HG03280 (cell line): Measurements from ENCODE around the gene EFCAB11.
"Not testable (repeated sequence)": the region's sequence is repeated elsewhere in the genome, so short reads cannot be mapped to it uniquely, and the experiment has no call there.

ENCODE experiments used
- ATAC-seq: cut with Tn5 transposase; IDR thresholded peaks from one replicate; pipeline ENCODE4 v1.9.1; 2021; ENCODE audit warnings: mild to moderate bottlenecking, moderate library complexity; ENCODE audit not compliant: unreplicated experiment

The EFCAB11 gene

DNA sequence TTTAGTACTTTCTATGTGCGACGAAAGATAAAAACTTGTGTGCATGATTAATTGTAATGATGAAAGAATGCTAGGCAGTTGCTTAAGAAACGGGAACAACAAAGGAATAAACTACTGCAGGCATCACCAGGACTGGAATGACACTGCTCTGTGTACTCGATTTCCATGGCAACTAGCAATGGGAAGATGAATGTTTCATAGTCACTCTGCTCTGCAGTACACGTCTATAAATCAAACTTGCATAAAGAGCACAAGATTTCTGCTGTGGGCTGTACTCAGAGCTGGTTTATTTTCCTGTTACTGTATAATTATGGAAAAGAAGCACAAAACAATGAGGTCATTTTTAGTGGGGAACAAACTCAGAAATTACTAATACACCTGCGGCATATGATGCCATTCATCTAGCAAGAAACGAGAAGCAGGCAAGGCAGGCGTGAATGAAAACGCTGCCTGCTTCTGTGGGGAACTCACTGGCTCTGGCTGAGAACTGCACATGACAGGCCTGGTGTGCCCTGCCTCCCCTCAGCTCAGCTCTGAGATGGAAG, 41.8 kb downstream of the EFCAB11 start:
- ATAC-seq, result no peak

- no peak for ATAC-seq
Observed at GRCh38 chr14:89912221-89912620, 42.3 kb downstream of the EFCAB11 start.

DNA sequence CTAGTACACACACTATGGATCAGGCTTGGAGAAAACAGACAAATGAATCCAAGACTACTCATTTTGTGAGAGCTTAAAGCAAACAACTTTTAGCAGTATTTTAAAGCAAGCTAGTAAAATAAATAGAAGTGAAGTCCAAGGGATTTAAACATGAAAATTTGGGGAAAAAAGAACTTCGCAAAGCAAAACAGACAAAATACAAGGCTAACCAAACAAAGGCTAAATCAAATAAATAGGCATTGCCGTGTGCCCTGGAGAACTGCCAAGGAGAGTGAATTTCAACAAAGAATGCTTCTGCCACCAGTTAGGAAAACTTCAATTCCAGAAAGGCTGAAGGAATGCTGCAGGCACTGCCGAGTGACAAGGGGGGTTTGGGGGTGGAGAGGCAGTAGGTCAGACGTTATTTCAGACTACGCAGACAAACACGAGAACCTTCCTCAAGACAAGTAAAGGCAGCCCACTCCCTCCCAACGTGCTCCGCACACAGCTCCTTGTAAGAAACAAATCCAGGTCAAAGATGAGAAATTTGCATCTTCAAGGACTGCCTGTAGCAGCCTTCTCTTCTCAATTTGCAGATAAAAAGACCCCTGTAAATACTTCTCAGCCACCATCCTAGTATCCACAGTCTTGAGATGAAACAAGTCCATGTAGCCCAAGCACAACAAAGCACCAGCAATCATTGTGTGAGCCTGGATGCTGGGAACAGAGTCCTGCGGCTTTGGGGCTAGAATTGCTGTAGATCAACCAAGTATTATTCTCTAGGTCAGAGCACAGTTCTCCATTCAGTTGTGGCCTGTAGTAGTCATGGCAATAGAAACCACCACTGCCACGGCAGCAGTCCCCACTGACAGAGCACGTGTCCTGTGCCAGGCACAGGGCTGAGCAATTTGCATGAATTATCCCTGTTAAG, 43.3 kb downstream of the EFCAB11 start:
- ATAC-seq, result peak; percentile 61

DNA sequence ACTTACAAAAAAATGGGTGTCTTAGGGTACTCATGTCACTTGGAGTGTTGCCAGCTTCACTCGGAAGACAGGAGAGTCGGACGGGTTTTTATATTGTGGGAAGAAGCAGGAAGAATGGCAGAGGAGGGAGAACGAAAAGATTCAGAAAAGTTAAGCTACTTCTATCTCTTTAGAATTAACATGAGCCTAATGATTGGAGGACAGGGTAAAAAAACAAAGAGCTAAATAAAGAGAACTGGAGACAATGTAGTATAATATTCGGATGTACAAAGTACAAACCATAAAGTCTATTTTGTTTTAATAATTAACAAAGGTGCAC, 43.9 kb downstream of the EFCAB11 start:
- ATAC-seq, result no peak

GRCh38 chr14:89909586-89909985, 44.9 kb downstream of the EFCAB11 start:
- ATAC-seq, result no peak

DNA sequence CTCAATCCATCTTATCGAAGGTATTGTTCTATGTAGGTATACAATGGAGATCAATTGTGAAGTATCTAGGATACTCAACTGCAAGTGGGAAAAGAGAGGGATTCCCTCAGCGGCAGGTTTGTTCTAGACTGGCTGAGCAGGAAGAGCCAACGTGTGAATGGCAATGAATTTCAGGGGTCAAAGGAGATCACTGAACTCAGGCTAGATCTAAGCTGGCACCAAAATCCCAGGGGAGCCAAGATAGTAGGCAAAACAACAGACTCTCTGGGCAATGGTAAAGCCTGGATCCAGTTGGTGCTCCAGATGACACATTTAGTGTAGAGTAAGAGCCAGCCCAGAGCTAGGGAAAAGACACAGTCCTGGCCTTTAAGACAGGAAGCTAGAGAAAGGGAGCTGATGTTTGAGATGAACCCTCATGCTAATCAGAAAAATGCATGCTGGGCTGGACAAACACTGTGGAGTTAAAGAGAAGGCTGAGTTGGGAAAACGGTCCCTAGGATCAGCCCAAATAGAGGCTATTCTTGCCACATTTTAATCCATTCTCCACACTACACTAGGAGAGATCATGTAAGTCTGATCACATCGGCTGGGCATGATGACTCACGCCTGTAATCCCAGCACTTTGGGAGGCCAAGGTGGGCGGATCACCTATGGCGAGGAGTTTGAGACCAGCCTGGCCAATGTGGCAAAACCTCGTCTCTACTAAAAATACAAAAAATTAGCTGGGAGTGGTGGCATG, 45.6 kb downstream of the EFCAB11 start:
- ATAC-seq, result no peak

- no peak for ATAC-seq
Observed at GRCh38 chr14:89907655-89908054, 46.9 kb downstream of the EFCAB11 start.

DNA sequence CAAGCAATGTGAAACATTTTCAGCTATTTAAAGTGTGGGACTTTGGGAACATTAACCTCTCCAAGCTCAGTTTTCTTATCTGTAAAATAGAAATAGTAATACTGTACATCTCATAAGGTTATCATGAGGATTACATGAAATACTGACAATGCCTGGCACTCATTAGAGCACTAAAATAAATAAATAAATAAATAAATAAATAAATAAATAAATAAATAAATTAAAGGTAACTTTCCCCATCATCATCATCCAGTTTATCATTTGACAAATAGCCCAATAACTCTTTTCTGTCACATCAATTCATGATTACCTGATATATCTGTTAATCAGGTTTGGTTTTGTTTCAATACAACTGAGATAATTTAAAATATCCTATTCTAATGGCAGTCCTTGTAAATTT, 48.5 kb downstream of the EFCAB11 start:
- no peak for ATAC-seq

- ATAC-seq, result no peak
Observed at GRCh38 chr14:89903340-89903952, 51.1 kb downstream of the EFCAB11 start.

GRCh38 chr14:89902881-89903280, 51.6 kb downstream of the EFCAB11 start:
- ATAC-seq, result no peak

DNA sequence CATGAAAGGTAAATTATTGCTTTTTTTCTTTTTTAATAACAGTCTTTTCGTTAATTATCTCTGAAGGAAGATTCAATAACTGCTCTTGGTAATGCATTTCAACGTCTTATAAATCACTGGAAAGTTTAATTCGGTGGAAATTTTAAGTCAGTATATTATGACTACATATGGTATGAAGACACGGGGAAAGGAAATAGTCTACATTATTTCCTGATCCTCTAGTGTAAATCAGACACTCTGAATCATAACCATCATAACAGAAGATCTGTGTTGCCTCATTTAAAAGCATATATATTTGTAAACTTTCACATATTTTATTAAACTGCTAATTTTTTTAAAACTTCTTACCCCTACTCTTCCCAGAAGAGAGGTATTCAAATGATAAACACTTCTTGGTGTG, 53.7 kb downstream of the EFCAB11 start:
- no peak for ATAC-seq

DNA sequence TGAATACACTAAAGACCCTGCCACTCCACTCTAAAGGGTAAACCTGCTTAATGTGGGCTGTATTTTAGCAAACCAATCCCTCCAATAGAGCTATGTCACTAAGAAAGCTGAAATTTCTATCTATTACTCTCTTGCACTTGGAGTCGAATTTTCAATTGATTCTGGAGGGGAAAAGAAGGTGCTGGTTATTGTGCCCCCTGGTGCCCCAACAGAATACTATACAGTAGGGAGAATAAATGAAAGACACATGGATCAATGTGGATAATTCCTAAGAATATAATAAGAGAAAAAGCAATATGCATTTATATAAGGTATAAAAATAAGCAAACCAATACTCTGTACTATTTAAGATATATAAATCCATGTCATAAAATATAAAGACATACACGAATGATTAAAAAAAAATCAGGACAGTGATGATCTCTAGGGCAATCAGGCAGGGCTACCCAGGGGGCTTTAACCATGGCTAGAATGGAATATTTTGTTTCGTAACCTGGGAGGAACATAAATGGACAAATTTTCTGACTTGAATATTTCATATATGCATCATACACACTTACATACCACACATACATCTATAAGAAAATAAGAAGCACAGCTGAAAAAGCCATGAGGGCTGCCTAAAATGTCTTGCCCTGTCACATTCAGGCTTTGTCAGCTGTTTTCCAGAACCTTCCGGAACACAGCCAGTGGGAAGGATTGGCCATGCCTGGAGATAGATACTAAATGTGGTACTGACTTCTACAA, 54.4 kb downstream of the EFCAB11 start:
- ATAC-seq, result no peak

DNA sequence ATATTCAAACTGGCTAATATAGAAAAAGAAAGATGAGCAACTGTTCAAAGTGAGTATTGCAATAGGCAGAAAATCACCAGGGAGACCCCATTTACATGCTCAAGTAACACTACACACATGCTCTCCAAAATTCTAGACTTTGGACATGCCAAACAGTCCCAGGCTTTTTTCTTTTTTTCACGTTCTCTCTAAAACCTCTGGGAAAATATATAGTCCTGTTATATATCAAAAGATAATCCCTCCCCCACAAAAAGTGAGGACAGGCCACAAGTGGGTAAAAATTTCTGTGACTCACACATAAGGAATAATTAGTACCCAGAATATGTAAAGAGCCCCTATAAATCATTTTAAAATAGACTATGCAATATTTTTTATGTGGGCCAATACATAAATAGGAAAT, 55.2 kb downstream of the EFCAB11 start:
- ATAC-seq, result no peak

DNA sequence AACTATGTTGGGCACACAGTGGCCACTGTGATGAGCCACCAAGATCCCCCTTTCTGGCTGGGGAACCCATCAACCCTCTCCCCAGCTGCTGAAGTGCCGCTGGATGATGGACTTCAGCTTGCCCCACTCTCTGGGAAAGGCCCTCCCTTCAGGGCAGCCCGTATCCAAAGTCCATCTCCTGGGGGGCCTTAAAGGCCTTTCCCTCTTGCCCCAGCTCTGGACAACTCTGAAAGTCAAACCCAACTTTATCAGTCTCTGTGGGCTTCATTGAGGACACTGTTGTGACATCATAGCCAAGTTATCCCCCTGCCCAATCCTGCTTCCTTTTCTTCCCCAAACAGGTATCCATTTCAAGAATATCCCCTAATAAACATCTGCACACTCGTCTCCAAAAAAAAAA, 61.1 kb downstream of the EFCAB11 start:
- ATAC-seq, result not testable (repeated sequence)

GRCh38 chr14:89892953-89893352, 61.6 kb downstream of the EFCAB11 start:
- ATAC-seq, result no peak

- ATAC-seq, result not testable (repeated sequence)
Observed at GRCh38 chr14:89891721-89892120, 62.8 kb downstream of the EFCAB11 start.

GRCh38 chr14:89891055-89891454, 63.5 kb downstream of the EFCAB11 start:
- no peak for ATAC-seq

GRCh38 chr14:89890589-89890988, 63.9 kb downstream of the EFCAB11 start:
- no peak for ATAC-seq

DNA sequence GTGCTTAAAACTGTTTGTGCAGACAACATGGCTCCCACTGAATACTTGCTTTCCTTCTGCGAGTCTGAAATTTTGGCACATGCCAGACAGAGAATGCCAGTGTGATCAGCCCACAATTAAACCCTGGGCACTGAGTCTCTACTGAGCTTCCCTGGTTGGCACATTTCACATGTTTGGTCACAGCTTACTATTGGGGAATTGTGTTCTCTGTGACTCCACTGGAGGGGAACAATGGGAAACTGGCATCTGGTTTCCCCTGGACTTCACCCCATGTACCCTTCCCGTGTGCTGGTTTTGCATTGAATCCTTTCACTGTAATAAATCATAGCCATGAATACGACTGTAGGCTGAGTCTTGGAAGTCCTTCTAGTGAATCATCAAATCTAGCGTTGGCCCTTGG, 64.9 kb downstream of the EFCAB11 start:
- no peak for ATAC-seq

DNA sequence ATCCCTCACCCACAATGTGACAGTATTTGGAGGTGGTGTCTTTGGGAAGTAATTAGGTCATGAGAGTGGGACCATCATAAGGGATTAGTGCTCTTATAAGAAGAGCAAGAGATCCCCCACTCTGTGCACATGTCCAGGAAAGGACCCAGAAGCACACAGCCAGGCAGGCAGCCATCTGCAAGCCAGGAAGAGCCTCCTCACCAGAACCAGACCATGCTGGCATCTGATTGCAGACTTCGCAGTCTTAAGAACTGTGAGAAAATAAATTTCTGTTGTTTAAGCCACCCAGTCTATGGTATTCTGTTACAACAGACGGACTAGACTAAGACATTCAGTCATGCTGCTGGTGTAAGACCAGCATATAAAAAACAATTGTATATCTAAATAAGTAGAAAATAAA, 69.8 kb downstream of the EFCAB11 start:
- ATAC-seq, result no peak

- ATAC-seq, result peak; percentile 69
Observed at GRCh38 chr14:89881839-89882238, 72.7 kb downstream of the EFCAB11 start.
